Measurements from ENCODE around the gene RESP18.

DNA sequence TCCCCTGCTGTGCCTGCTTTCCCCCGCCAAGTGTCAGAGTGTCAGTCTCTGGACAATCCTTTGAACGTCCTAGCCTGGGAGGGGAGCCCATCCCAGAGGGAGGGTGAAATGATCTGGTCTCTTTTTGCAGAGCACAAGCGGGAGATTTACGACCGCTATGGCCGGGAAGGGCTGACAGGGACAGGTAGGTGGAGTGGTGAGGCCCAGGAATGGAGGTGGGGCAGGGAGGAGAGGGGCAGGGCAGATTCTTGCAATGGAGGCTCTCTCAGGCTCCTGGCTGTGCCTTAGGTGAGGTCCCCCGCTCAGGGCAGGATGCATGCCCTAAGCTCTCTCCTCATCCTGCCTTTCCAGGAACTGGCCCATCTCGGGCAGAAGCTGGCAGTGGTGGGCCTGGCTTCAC lies 51.0 kb downstream of the RESP18 start:
- TF ChIP-seq, protein P1, sequence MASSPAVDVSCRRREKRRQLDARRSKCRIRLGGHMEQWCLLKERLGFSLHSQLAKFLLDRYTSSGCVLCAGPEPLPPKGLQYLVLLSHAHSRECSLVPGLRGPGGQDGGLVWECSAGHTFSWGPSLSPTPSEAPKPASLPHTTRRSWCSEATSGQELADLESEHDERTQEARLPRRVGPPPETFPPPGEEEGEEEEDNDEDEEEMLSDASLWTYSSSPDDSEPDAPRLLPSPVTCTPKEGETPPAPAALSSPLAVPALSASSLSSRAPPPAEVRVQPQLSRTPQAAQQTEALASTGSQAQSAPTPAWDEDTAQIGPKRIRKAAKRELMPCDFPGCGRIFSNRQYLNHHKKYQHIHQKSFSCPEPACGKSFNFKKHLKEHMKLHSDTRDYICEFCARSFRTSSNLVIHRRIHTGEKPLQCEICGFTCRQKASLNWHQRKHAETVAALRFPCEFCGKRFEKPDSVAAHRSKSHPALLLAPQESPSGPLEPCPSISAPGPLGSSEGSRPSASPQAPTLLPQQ (tag by site-specific recombination; IDR thresholded peaks at IDR 0.05), result no peak
- TF ChIP-seq ZNF768 (tag by site-specific recombination; IDR thresholded peaks at IDR 0.05) (no peak), ZEB2 (tag by site-specific recombination; IDR thresholded peaks at IDR 0.05) (no peak), ZSCAN30 (tag by site-specific recombination; IDR thresholded peaks at IDR 0.05) (no peak), ZNF830 (tag by site-specific recombination; IDR thresholded peaks at IDR 0.05; ENCODE audit: low read depth) (no peak), ZNF274 (IDR thresholded peaks at IDR 0.05; ENCODE audit: low read length) (no peak), ZNF274 (tag by site-specific recombination; IDR thresholded peaks at IDR 0.05; ENCODE audit: borderline replicate concordance) (no peak), SP2 (tag by site-specific recombination; IDR thresholded peaks at IDR 0.05) (no peak)

All from HEK293 (cell line).